B cell (primary cell): ENCODE results near the gene ADAMTS17. TPM values are rescaled to one million over a fixed set of nuclear protein-coding genes. Genes with fewer than 3 reads are reported as not detected.

ENCODE experiments used
- ATAC-seq: fragments of 200-7000 bp; cut with Tn5 transposase; one replicate; pipeline ENCODE4 v1.10.0; 2021; ENCODE audit warnings: low read depth, mild to moderate bottlenecking, moderate number of reproducible peaks, moderate library complexity
- CTCF ChIA-PET: fragments of 350-600 bp; sonication (Branson Sonifier 250); formaldehyde crosslinking; loops from one replicate; lab custom pipeline; 2021; ENCODE audit warnings: antibody characterized with exemption, inconsistent platforms; lab: Charles Lee
- POLR2A ChIA-PET: fragments of 350-600 bp; sonication (Branson Sonifier 250); formaldehyde crosslinking; loops from one replicate; lab custom pipeline; 2021; ENCODE audit warnings: antibody characterized with exemption; lab: Charles Lee
- DNase-seq: peaks from one replicate; pipeline ENCODE4 v3.0.0; 2013
- H2AFZ ChIP-seq: 2 replicates; pipeline ENCODE4 v1.6.1; 2012; ENCODE audit warnings: mild to moderate bottlenecking, low read depth, low read length; ENCODE audit not compliant: insufficient read depth, poor library complexity, severe bottlenecking
- H3K27ac ChIP-seq, 2 donors: 1 replicate in 1 of 2; 2 replicates in 1 of 2; pipeline ENCODE4 v1.5.1; 2012 to 2013; ENCODE audit warnings: low read length in 2 of 2, mild to moderate bottlenecking in 2 of 2, moderate library complexity in 1 of 2
- H3K27me3 ChIP-seq, 4 experiments: fragments of 200-600 bp in 1 of 4; sonication (generic) in 1 of 4; replicated peaks in 1 of 4; 1 replicate in 2 of 4; 2 replicates in 2 of 4; pipeline versions ENCODE4 v1.6.1 to v1.7.0; 2013 to 2016; ENCODE audit warnings: low read length in 3 of 4, mild to moderate bottlenecking in 2 of 4, mixed read lengths in 1 of 4, moderate library complexity in 1 of 4; ENCODE audit not compliant: insufficient read depth in 4 of 4, control insufficient read depth in 3 of 4; ENCODE audit errors: control extremely low read depth in 1 of 4
- H3K36me3 ChIP-seq, 2 experiments: replicated peaks in 1 of 2; 1 replicate in 1 of 2; 2 replicates in 1 of 2; pipeline versions ENCODE4 v1.6.1 to v1.7.1; 2013; ENCODE audit warnings: low read length in 1 of 2; ENCODE audit not compliant: insufficient read depth in 2 of 2, control insufficient read depth in 1 of 2; ENCODE audit errors: control extremely low read depth in 1 of 2, extremely low read depth in 1 of 2
- H3K4me1 ChIP-seq, 2 donors: fragments of 200-600 bp in 1 of 2; sonication (generic) in 1 of 2; 1 replicate in 1 of 2; 2 replicates in 1 of 2; pipeline versions ENCODE4 v1.5.1 to v1.6.1; 2013 to 2017; ENCODE audit warnings: low read length in 2 of 2; ENCODE audit not compliant: control insufficient read depth in 2 of 2, insufficient read depth in 2 of 2
- H3K4me2 ChIP-seq: replicated peaks from 2 replicates; pipeline ENCODE3; 2012; ENCODE audit warnings: mild to moderate bottlenecking, low read depth, low read length; ENCODE audit not compliant: poor library complexity, severe bottlenecking
- H3K4me3 ChIP-seq, 5 experiments: fragments of 200-600 bp in 1 of 5; sonication (generic) in 1 of 5; 1 replicate in 3 of 5; 2 replicates in 2 of 5; pipeline versions ENCODE4 v1.5.1 to v1.7.0; 2011 to 2016; ENCODE audit warnings: low read length in 4 of 5, mild to moderate bottlenecking in 4 of 5, low read depth in 2 of 5, control low read depth in 1 of 5, moderate library complexity in 1 of 5; ENCODE audit not compliant: insufficient read depth in 1 of 5; ENCODE audit errors: control extremely low read depth in 1 of 5, extremely low read depth in 1 of 5
- H3K79me2 ChIP-seq: fragments of 200-600 bp; sonication (generic); one replicate; pipeline ENCODE4 v1.6.0; 2016; ENCODE audit warnings: low read length; ENCODE audit not compliant: control insufficient read depth, insufficient read depth
- H3K9ac ChIP-seq: fragments of 200-600 bp; sonication (generic); 2 replicates; pipeline ENCODE4 v1.6.1; 2017; ENCODE audit warnings: mild to moderate bottlenecking, low read length, moderate library complexity
- H3K9me3 ChIP-seq, 3 donors: one replicate each; pipeline versions ENCODE4 v1.6.1 to v1.7.1; 2013; ENCODE audit warnings: low read length in 2 of 3; ENCODE audit not compliant: control insufficient read depth in 2 of 3, insufficient read depth in 1 of 3; ENCODE audit errors: control extremely low read depth in 1 of 3
- H4K20me1 ChIP-seq: 2 replicates; pipeline ENCODE4 v1.6.0; 2012; ENCODE audit warnings: mild to moderate bottlenecking, low read length; ENCODE audit not compliant: insufficient read depth, control insufficient read depth, poor library complexity, severe bottlenecking
- H3K27ac Mint-ChIP-seq: one replicate; pipeline ENCODE4 v1.8.0; 2021; ENCODE audit warnings: mixed read lengths
- H3K27me3 Mint-ChIP-seq: one replicate; pipeline ENCODE4 v1.8.0; 2021; ENCODE audit warnings: mixed read lengths
- H3K4me1 Mint-ChIP-seq: one replicate; pipeline ENCODE4 v1.8.0; 2021; ENCODE audit warnings: mixed read lengths
- H3K4me3 Mint-ChIP-seq: one replicate; pipeline ENCODE4 v1.8.0; 2021; ENCODE audit warnings: mixed read lengths
- H3K9me3 Mint-ChIP-seq: one replicate; pipeline ENCODE4 v1.8.0; 2022; ENCODE audit warnings: mixed read lengths; ENCODE audit not compliant: insufficient read depth
- CTCF ChIP-seq: fragments of 200-600 bp; IDR thresholded peaks from one replicate; pipeline ENCODE4 v1.8.0; 2022; ENCODE audit warnings: antibody characterized with exemption, mild to moderate bottlenecking
- EZH2 ChIP-seq: IDR thresholded peaks from 2 replicates; pipeline ENCODE4 v1.6.1; 2012; ENCODE audit warnings: borderline replicate concordance, low read depth, mild to moderate bottlenecking, moderate library complexity, low read length; ENCODE audit not compliant: insufficient read depth, poor library complexity, severe bottlenecking
- WGBS: methylation state at CpG from one replicate; pipeline ENCODE4 v1.1.5; 2013; ENCODE audit warnings: missing lambda C conversion rate; ENCODE audit not compliant: insufficient coverage; 5-methylcytosine and 5-hydroxymethylcytosine counted together
- intact Hi-C: fragments of 100-400 bp; cut with micrococcal nuclease; formaldehyde crosslinking; loops from one replicate; pipeline ENCODE4 v1.10.0; 2022
- polyA plus RNA-seq: library from polyadenylated mRNA; depleted of rRNA; stranded (reverse); fragments of >200 nt; gene quantifications from 2 replicates; pipeline ENCODE4 v1.2.3, GENCODE V29; 2012
- total RNA-seq, 2 donors: library from RNA; stranded (reverse); fragments of 120-200 nt in 1 of 2; gene quantifications; 1 replicate in 1 of 2; 2 replicates in 1 of 2; pipeline versions ENCODE4 v1.2.3 to v1.2.4, GENCODE V29; 2013 to 2022

The ADAMTS17 gene
- total and polyA plus RNA-seq, 2 donors (not counting 1 experiment from before 2014, with no cell fraction given), result 0.10 TPM; not detected in 1

GRCh38 chr15:100193277-100193860, 148.4 kb downstream of the ADAMTS17 start:
- H3K9me3 Mint-ChIP-seq, result no peaks in the 10 kb centered on the region
- H3K27me3 ChIP-seq, result no peaks in the 10 kb centered on the region
- no peaks in the 10 kb centered on the region for H3K4me1 Mint-ChIP-seq
- no peak for ATAC-seq
- H3K4me3 Mint-ChIP-seq, result no peak overlapping the region
- no peaks in the 10 kb centered on the region for H3K4me1 ChIP-seq
- intact Hi-C loops, result no loop called here
- TF ChIP-seq EZH2 (no peak), CTCF (no peak)
- WGBS, result 94% methylated on average over 21 of the region's 21 CpGs
- no peaks in the 10 kb centered on the region for H3K79me2 ChIP-seq
- H3K9ac ChIP-seq, result no peak overlapping the region
- H3K27ac ChIP-seq, result no peak overlapping the region
- no peak for DNase-seq
- H3K36me3 ChIP-seq, result no peaks in the 10 kb centered on the region
- no peak overlapping the region for H3K4me3 ChIP-seq
- no peak overlapping the region for H3K4me2 ChIP-seq
- POLR2A ChIA-PET, result no interaction called here
- no peak overlapping the region for H2AFZ ChIP-seq
- H4K20me1 ChIP-seq, result no peaks in the 10 kb centered on the region
- CTCF ChIA-PET, result no interaction called here
- H3K27me3 Mint-ChIP-seq, result peaks cover 1% of the 10 kb centered on the region
- no peak overlapping the region for H3K27ac Mint-ChIP-seq
- no peaks in the 10 kb centered on the region for H3K9me3 ChIP-seq

- Histone ChIP-seq H3K4me3 (no peak overlapping the region), H4K20me1 (no peaks in the 10 kb centered on the region), H3K79me2 (no peaks in the 10 kb centered on the region), H3K4me1 (no peaks in the 10 kb centered on the region), H3K27me3 (no peaks in the 10 kb centered on the region), H2AFZ (no peak overlapping the region), H3K4me2 (no peak overlapping the region), H3K36me3 (no peaks in the 10 kb centered on the region), H3K27ac (no peak overlapping the region), H3K9me3 (no peaks in the 10 kb centered on the region), H3K9ac (no peak overlapping the region)
- Mint-ChIP-seq H3K9me3 (no peaks in the 10 kb centered on the region), H3K4me3 (no peak overlapping the region), H3K27ac (no peak overlapping the region), H3K4me1 (no peaks in the 10 kb centered on the region), H3K27me3 (no peaks in the 10 kb centered on the region)
- DNase-seq (no peak), ATAC-seq (no peak)
- ChIA-PET POLR2A (no interaction called here), CTCF (no interaction called here)
- intact Hi-C loops, result no loop called here
- TF ChIP-seq CTCF, result no peak
- TF ChIP-seq EZH2, result no peak
- WGBS, result 94% methylated on average over 11 of the region's 14 CpGs
These were observed 149.4 kb downstream of the ADAMTS17 start for GRCh38 chr15:100192097-100193080.
